Measurements from ENCODE around the gene COL1A1. TPM values are rescaled to one million over a fixed set of nuclear protein-coding genes. Genes with fewer than 3 reads are reported as not detected.

Gene COL1A1
- total RNA-seq, 2 experiments from 2014 or later = not detected

DNA sequence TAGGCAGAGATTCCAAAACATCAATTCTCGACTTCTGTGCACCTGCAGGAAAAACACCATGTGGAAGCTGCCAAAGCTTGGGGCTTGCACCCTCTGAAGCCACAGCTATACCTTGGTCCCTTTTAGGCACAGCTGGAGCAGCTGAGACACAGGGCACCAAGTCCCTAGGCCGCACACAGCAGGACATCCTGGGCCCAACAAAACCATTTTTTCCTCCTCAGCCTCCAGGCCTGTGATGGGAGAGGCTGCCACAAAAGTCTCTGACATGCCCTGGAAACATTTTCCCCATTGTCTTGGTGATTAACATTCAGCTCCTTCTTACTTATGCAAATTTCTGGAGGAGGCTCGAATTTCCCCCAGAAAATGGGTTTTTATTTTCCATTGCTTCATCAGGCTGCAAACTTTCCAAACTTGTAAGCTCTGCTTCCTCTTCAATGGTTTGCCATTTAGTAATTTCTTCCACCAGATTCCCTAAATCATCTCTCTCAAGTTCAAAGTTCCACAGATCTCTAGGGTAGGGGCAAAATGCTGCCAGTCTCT lies 24.3 kb upstream of the COL1A1 start:
- H2AFZ ChIP-seq (ENCODE audit: low read length) = no peak overlapping the region
- no peaks in the 10 kb centered on the region for H3K9me2 ChIP-seq (ENCODE audit: insufficient read depth, low read length)
- no peak overlapping the region for H3K27ac ChIP-seq (ENCODE audit: low read depth, low read length, poor library complexity, severe bottlenecking)
- H3K36me3 ChIP-seq (ENCODE audit: insufficient read depth, low read length) = no peaks in the 10 kb centered on the region
- H3K4me3 ChIP-seq (ENCODE audit: low read depth, low read length, poor library complexity, severe bottlenecking) = no peak overlapping the region
- no TSS peak for BruUV-seq (replicated peaks)
- DNase-seq (ENCODE audit: low spot score) = no peak
- no peaks in the 10 kb centered on the region for H3K79me2 ChIP-seq (ENCODE audit: insufficient read depth, low read depth, low read length)
- CTCF ChIA-PET (ENCODE audit: unreplicated experiment) = no interaction called here
- TF ChIP-seq EZH2phosphoT487 (IDR thresholded peaks at IDR 0.05; ENCODE audit: borderline replicate concordance, low read depth, low read length) = no peak
- no peak for TF ChIP-seq CTCF (conservative IDR thresholded peaks at IDR 0.05; ENCODE audit: low read length)
- H3K4me2 ChIP-seq (ENCODE audit: low read length) = no peak overlapping the region
- no peaks in the 10 kb centered on the region for H3K9me3 ChIP-seq (ENCODE audit: low read length)
- H3K4me1 ChIP-seq (ENCODE audit: insufficient read depth, low read length, poor library complexity, severe bottlenecking) = no peaks in the 10 kb centered on the region
- intact Hi-C loops (cut with micrococcal nuclease; ENCODE audit: unreplicated experiment) = no loop called here
- H4K20me1 ChIP-seq (ENCODE audit: insufficient read depth, low read length) = no peaks in the 10 kb centered on the region
- POLR2A ChIA-PET = no interaction called here

- no peaks in the 10 kb centered on the region for H3K36me3 ChIP-seq (ENCODE audit: insufficient read depth, low read length)
- TF ChIP-seq CTCF (conservative IDR thresholded peaks at IDR 0.05; ENCODE audit: low read length) = no peak
- no peak for TF ChIP-seq EZH2phosphoT487 (IDR thresholded peaks at IDR 0.05; ENCODE audit: borderline replicate concordance, low read depth, low read length)
- POLR2A ChIA-PET = no interaction called here
Measured at GRCh38 chr17:50222922-50223321, 21.5 kb upstream of the COL1A1 start.

GRCh38 chr17:50221864-50222545 lies 20.6 kb upstream of the COL1A1 start:
- H3K9me3 ChIP-seq (ENCODE audit: low read length) = no peaks in the 10 kb centered on the region
- H3K27ac ChIP-seq (ENCODE audit: low read depth, low read length, poor library complexity, severe bottlenecking) = no peak overlapping the region
- ChIA-PET CTCF (ENCODE audit: unreplicated experiment) (interaction anchor here (0.6 kb wide), 1 partner anchor 145 kb away, joined by 4 read pairs; no protein-coding TSS in a partner anchor), POLR2A (no interaction called here)
- BruUV-seq (replicated peaks) = no TSS peak
- H3K4me1 ChIP-seq (ENCODE audit: insufficient read depth, low read length, poor library complexity, severe bottlenecking) = no peaks in the 10 kb centered on the region
- H2AFZ ChIP-seq (ENCODE audit: low read length) = no peak overlapping the region
- no peak overlapping the region for H3K4me2 ChIP-seq (ENCODE audit: low read length)
- TF ChIP-seq CTCF (conservative IDR thresholded peaks at IDR 0.05; ENCODE audit: low read length) (no peak), EZH2phosphoT487 (IDR thresholded peaks at IDR 0.05; ENCODE audit: borderline replicate concordance, low read depth, low read length) (no peak)
- DNase-seq (ENCODE audit: low spot score) = no peak
- no peaks in the 10 kb centered on the region for H3K36me3 ChIP-seq (ENCODE audit: insufficient read depth, low read length)
- no peaks in the 10 kb centered on the region for H4K20me1 ChIP-seq (ENCODE audit: insufficient read depth, low read length)
- H3K9me2 ChIP-seq (ENCODE audit: insufficient read depth, low read length) = no peaks in the 10 kb centered on the region
- no peak overlapping the region for H3K4me3 ChIP-seq (ENCODE audit: low read depth, low read length, poor library complexity, severe bottlenecking)
- intact Hi-C loops (cut with micrococcal nuclease; ENCODE audit: unreplicated experiment) = no loop called here
- no peaks in the 10 kb centered on the region for H3K79me2 ChIP-seq (ENCODE audit: insufficient read depth, low read depth, low read length)

More at GRCh38 chr17:50222922-50223321, 21.5 kb upstream of the COL1A1 start:
- BruUV-seq (replicated peaks) = no TSS peak
- intact Hi-C loops (cut with micrococcal nuclease; ENCODE audit: unreplicated experiment) = no loop called here
- no peaks in the 10 kb centered on the region for H4K20me1 ChIP-seq (ENCODE audit: insufficient read depth, low read length)
- H3K4me3 ChIP-seq (ENCODE audit: low read depth, low read length, poor library complexity, severe bottlenecking) = no peak overlapping the region
- no peak overlapping the region for H3K27ac ChIP-seq (ENCODE audit: low read depth, low read length, poor library complexity, severe bottlenecking)
- H3K4me2 ChIP-seq (ENCODE audit: low read length) = no peak overlapping the region
- no peak for DNase-seq (ENCODE audit: low spot score)
- CTCF ChIA-PET (ENCODE audit: unreplicated experiment) = no interaction called here
- H3K9me3 ChIP-seq (ENCODE audit: low read length) = no peaks in the 10 kb centered on the region
- H2AFZ ChIP-seq (ENCODE audit: low read length) = no peak overlapping the region
- H3K4me1 ChIP-seq (ENCODE audit: insufficient read depth, low read length, poor library complexity, severe bottlenecking) = no peaks in the 10 kb centered on the region
- no peaks in the 10 kb centered on the region for H3K9me2 ChIP-seq (ENCODE audit: insufficient read depth, low read length)
- no peaks in the 10 kb centered on the region for H3K79me2 ChIP-seq (ENCODE audit: insufficient read depth, low read depth, low read length)

Measured in OCI-LY7 (cell line).